HTR-8/SVneo (cell line): ENCODE results near the gene NPIPB8.
"Not testable (repeated sequence)": the region's sequence is repeated elsewhere in the genome, so short reads cannot be mapped to it uniquely, and the experiment has no call there.

Experiments used
- DNase-seq: peaks from one replicate; pipeline ENCODE4 v3.0.0; 2011; ENCODE audit warnings: low spot score, mixed read lengths; ENCODE audit not compliant: insufficient read length
- FAIRE-seq: peaks from 2 replicates; lab custom pipeline; 2011; peaks lifted over from hg19 to GRCh38; lab: Jason Lieb, UNC

The NPIPB8 gene

GRCh38 chr16:28637765-28638164 is at the start of gene NPIPB8:
TSS of gene NPIPB8 (plus strand) at chr16:28638065. CDS start at chr16:28638361, 296 bp downstream.
- not testable (repeated sequence) for DNase-seq, FAIRE-seq

- DNase-seq, result no peak
- FAIRE-seq, result no peak
These were observed 48.8 kb upstream of the NPIPB8 start for GRCh38 chr16:28589069-28589468.

- FAIRE-seq, result no peak
- no peak for DNase-seq
These were observed 47.9 kb upstream of the NPIPB8 start for GRCh38 chr16:28589930-28590329.

- FAIRE-seq (no peak), DNase-seq (no peak)
These were observed 47.2 kb upstream of the NPIPB8 start for GRCh38 chr16:28590384-28591340.

- DNase-seq, result no peak
- FAIRE-seq, result no peak
These were observed 46.5 kb upstream of the NPIPB8 start for GRCh38 chr16:28591355-28591754.

- DNase-seq (no peak), FAIRE-seq (no peak)
These were observed 45.4 kb upstream of the NPIPB8 start for GRCh38 chr16:28592511-28592910.

GRCh38 chr16:28592979-28593553 is 44.8 kb upstream of the NPIPB8 start:
- FAIRE-seq, result no peak
- no peak for DNase-seq

GRCh38 chr16:28595451-28595850 is 42.4 kb upstream of the NPIPB8 start:
- FAIRE-seq, DNase-seq: not testable (repeated sequence)

- no peak for DNase-seq
These were observed 41.7 kb upstream of the NPIPB8 start for GRCh38 chr16:28596115-28596630.

GRCh38 chr16:28596840-28597691 is 40.8 kb upstream of the NPIPB8 start, which contains the start of gene SULT1A2:
TSS of gene SULT1A2 (minus strand) at chr16:28597050. CDS start at chr16:28595930, 1,120 bp downstream.
- DNase-seq, result no peak
- no peak for FAIRE-seq

More at GRCh38 chr16:28596115-28596630, 41.7 kb upstream of the NPIPB8 start:
- no peak for FAIRE-seq

GRCh38 chr16:28597692-28598261 is 40.1 kb upstream of the NPIPB8 start:
- DNase-seq, result peak; percentile 25
- no peak for FAIRE-seq

- FAIRE-seq, result not testable (repeated sequence)
These were observed 38.2 kb upstream of the NPIPB8 start for GRCh38 chr16:28599377-28600285.

GRCh38 chr16:28600965-28601364 is 36.9 kb upstream of the NPIPB8 start:
- DNase-seq, FAIRE-seq: not testable (repeated sequence)

More at GRCh38 chr16:28599377-28600285, 38.2 kb upstream of the NPIPB8 start:
- DNase-seq, result not testable (repeated sequence)

- not testable (repeated sequence) for DNase-seq, FAIRE-seq
These were observed 36.3 kb upstream of the NPIPB8 start for GRCh38 chr16:28601589-28601988.

GRCh38 chr16:28602062-28602461 is 35.8 kb upstream of the NPIPB8 start:
- FAIRE-seq, DNase-seq: not testable (repeated sequence)

GRCh38 chr16:28602529-28602928 is 35.3 kb upstream of the NPIPB8 start:
- FAIRE-seq, result no peak

GRCh38 chr16:28603381-28604185 is 34.3 kb upstream of the NPIPB8 start:
- FAIRE-seq, result no peak

More at GRCh38 chr16:28602529-28602928, 35.3 kb upstream of the NPIPB8 start:
- DNase-seq, result no peak

GRCh38 chr16:28604186-28604565 is 33.7 kb upstream of the NPIPB8 start:
- DNase-seq (no peak), FAIRE-seq (no peak)

More at GRCh38 chr16:28603381-28604185, 34.3 kb upstream of the NPIPB8 start:
- DNase-seq, result no peak
